GM12873 (cell line): ENCODE data around the gene MMP23B.

Source experiments
- TF ChIP-seq, protein P1 (sequence below): IDR thresholded peaks from 2 replicates; pipeline ENCODE4 v1.5.1; 2012; ENCODE audit warnings: low read depth, mild to moderate bottlenecking, moderate library complexity, low read length, control low read depth; ENCODE audit not compliant: insufficient read depth; ENCODE audit errors: missing control alignments

The MMP23B gene

DNA sequence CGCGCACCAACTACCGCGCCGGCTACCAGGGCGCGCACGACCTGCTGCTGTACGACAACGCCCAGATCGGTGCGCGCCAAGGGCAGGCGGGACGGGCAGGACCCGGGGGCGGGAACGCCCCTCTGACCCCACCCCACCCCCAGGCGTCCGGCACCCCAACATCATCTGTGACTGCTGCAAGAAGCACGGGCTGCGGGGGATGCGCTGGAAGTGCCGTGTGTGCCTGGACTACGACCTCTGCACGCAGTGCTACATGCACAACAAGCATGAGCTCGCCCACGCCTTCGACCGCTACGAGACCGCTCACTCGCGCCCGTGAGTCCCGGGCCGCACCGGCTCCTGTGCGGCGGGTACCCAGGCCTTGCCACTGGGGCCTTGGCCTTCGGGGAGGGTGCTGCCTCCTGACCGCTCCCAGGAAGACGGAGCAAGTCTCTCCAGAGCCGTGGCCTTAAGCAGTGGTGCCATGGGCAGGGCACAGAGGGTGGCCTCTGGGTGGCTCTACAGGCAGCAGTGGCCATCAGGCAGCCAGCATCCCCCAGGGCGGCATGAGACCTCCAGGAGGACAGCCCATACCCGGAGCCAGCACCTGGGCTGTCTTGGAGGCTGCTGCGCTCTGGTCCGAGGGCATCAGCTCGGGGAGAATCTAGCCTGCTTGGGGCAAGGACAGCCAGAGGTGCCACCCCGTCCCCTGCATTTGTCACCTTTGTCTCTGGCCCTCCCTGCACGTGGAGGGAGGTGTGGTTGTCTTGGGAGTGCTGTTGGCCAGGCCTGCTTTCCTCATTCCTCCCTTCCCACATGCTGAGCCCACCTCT is 8.1 kb upstream of the MMP23B start:
- TF ChIP-seq, protein P1, sequence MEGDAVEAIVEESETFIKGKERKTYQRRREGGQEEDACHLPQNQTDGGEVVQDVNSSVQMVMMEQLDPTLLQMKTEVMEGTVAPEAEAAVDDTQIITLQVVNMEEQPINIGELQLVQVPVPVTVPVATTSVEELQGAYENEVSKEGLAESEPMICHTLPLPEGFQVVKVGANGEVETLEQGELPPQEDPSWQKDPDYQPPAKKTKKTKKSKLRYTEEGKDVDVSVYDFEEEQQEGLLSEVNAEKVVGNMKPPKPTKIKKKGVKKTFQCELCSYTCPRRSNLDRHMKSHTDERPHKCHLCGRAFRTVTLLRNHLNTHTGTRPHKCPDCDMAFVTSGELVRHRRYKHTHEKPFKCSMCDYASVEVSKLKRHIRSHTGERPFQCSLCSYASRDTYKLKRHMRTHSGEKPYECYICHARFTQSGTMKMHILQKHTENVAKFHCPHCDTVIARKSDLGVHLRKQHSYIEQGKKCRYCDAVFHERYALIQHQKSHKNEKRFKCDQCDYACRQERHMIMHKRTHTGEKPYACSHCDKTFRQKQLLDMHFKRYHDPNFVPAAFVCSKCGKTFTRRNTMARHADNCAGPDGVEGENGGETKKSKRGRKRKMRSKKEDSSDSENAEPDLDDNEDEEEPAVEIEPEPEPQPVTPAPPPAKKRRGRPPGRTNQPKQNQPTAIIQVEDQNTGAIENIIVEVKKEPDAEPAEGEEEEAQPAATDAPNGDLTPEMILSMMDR = no peak

- TF ChIP-seq, protein P1 = no peak
Observed at GRCh38 chr1:1624443-1625403, 7.2 kb upstream of the MMP23B start.

GRCh38 chr1:1625404-1625775 is 6.6 kb upstream of the MMP23B start:
- TF ChIP-seq, protein P1 = no peak

DNA sequence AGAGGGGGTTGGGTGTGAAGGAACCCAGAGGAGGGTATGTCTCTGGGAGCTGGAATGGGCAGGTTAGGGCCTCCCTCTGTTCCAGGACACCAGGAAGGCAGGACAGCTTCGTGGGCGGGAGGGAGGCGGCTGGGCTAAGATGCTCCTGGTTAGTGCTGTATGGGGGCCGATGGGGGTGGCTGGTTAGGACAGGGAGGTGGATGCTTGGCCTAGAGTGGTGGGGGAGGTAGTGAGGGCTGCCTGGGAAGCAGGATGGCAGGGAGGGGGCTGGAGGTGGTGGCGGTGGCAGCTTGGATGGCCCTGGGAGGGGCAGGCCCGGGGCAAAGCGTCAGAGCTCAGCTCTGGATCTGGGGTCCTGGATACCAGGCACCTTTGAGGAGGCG is 6.2 kb upstream of the MMP23B start:
- TF ChIP-seq, protein P1 = no peak

DNA sequence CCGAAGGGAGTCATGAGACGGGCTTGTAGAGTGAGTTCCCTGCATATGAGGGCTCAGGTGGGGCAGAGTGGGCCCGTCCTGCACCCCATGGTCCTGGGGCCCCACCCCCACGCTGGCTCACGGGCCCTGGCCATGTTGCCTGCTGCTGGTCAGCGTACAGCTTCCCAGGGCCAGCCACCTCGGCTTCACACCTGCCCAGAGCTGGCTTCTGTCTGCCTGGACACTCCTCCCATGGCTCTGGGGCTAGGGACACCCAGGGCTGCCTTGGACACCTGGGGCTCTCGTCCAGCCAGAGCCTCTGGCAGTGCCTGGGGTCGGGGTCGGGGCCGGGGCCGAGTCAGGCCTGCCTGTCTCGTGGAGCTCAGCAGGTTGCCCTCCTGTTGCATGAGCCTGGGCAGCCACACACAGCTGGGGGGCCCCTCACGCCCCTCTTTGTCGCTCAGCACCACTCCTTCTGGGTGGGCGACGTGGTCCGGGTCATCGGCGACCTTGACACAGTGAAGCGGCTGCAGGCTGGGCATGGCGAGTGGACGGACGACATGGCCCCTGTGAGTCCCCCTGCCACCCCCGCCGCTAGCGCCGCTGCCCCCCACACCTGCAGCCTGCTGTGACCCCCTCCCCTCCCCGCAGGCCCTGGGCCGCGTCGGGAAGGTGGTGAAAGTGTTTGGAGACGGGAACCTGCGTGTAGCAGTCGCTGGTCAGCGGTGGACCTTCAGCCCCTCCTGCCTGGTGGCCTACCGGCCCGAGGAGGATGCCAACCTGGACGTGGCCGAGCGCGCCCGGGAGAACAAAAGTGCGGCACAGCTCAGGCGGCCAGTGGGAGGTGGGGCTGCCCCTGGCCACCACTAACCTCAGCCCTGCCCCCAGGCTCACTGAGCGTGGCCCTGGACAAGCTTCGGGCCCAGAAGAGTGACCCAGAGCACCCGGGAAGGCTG is 5.5 kb upstream of the MMP23B start:
- TF ChIP-seq, protein P1 = no peak

DNA sequence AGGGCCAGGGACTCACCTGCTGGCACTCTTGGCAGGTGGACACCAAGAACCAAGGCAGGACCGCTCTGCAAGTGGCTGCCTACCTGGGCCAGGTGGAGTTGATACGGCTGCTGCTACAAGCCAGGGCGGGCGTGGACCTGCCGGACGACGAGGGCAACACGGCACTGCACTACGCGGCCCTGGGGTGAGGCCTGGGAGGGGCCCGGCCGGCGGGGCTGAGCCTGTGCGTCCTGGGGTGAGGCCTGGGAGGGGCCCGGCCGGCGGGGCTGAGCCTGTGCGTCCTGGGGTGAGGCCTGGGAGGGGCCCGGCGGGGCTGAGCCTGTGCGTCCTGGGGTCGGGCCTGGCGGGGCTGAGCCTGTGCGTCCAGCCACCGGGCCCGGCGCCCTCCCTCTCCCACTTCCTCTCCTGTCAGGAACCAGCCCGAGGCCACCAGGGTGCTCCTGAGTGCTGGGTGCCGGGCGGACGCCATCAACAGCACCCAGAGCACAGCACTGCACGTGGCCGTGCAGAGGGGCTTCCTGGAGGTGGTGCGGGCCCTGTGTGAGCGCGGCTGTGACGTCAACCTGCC is 4.6 kb upstream of the MMP23B start:
- TF ChIP-seq, protein P1 = no peak
